DOHH2 (cell line): Measurements from ENCODE around the gene RUFY2.

Experiments
- H3F3A ChIP-seq: fragments of 200-600 bp; sonication (generic), shearing (Covaris generic); 2 replicates; pipeline ENCODE4 v1.6.0; 2016; ENCODE audit warnings: antibody characterized with exemption, mild to moderate bottlenecking; ENCODE audit not compliant: control insufficient read depth, insufficient read depth
- H3K27ac ChIP-seq: fragments of 200-600 bp; sonication (generic); 2 replicates; pipeline ENCODE4 v1.5.1; 2014; ENCODE audit warnings: low read depth, mild to moderate bottlenecking, low read length, moderate library complexity
- H3K27me3 ChIP-seq: fragments of 200-600 bp; sonication (generic); 2 replicates; pipeline ENCODE4 v1.6.1; 2014; ENCODE audit warnings: mild to moderate bottlenecking, low read length, mixed read lengths; ENCODE audit not compliant: control insufficient read depth
- H3K36me3 ChIP-seq: fragments of 200-600 bp; sonication (generic); 2 replicates; pipeline ENCODE4 v1.6.1; 2014; ENCODE audit warnings: mild to moderate bottlenecking, low read length, moderate library complexity, mixed read lengths; ENCODE audit not compliant: control insufficient read depth
- H3K4me1 ChIP-seq: fragments of 200-600 bp; sonication (generic); 2 replicates; pipeline ENCODE4 v1.6.1; 2014; ENCODE audit warnings: mild to moderate bottlenecking, low read length, mixed read lengths; ENCODE audit not compliant: control insufficient read depth
- H3K4me2 ChIP-seq: fragments of 200-600 bp; sonication (generic); 2 replicates; pipeline ENCODE4 v1.6.0; 2014; ENCODE audit warnings: mild to moderate bottlenecking, low read length, moderate library complexity
- H3K4me3 ChIP-seq: fragments of 200-600 bp; sonication (generic); 2 replicates; pipeline ENCODE4 v1.5.1; 2014; ENCODE audit warnings: mild to moderate bottlenecking, low read length, mixed read lengths
- H3K79me2 ChIP-seq: fragments of 200-600 bp; sonication (generic); 2 replicates; pipeline ENCODE4 v1.6.1; 2014; ENCODE audit warnings: mild to moderate bottlenecking, low read length, mixed read lengths; ENCODE audit not compliant: control insufficient read depth
- H3K9me2 ChIP-seq: fragments of 200-600 bp; sonication (generic); replicated peaks from 2 replicates; pipeline ENCODE4 v1.6.1; 2014; ENCODE audit warnings: mild to moderate bottlenecking, low read length, mixed read lengths; ENCODE audit not compliant: control insufficient read depth
- H3K9me3 ChIP-seq: fragments of 200-600 bp; sonication (generic); 2 replicates; pipeline ENCODE4 v1.6.1; 2014; ENCODE audit warnings: antibody characterized with exemption, low read length, mixed read lengths; ENCODE audit not compliant: control insufficient read depth, insufficient read depth
- H4K20me1 ChIP-seq: fragments of 200-600 bp; sonication (generic); 2 replicates; pipeline ENCODE4 v1.6.0; 2014; ENCODE audit warnings: low read depth, mild to moderate bottlenecking, antibody characterized with exemption, low read length, moderate library complexity; ENCODE audit not compliant: control insufficient read depth, insufficient read depth
- CTCF ChIP-seq: fragments of 200-600 bp; sonication (generic); IDR thresholded peaks from one replicate; pipeline ENCODE4 v1.5.1; 2014; ENCODE audit warnings: antibody characterized with exemption, mild to moderate bottlenecking, low read depth, low read length; ENCODE audit not compliant: poor library complexity, severe bottlenecking
- EZH2phosphoT487 ChIP-seq: fragments of 200-600 bp; sonication (generic); IDR thresholded peaks from 2 replicates; pipeline ENCODE4 v1.6.1; 2017; ENCODE audit warnings: borderline replicate concordance, mild to moderate bottlenecking, antibody characterized with exemption, low read length, moderate library complexity, mixed read lengths

The RUFY2 gene

DNA sequence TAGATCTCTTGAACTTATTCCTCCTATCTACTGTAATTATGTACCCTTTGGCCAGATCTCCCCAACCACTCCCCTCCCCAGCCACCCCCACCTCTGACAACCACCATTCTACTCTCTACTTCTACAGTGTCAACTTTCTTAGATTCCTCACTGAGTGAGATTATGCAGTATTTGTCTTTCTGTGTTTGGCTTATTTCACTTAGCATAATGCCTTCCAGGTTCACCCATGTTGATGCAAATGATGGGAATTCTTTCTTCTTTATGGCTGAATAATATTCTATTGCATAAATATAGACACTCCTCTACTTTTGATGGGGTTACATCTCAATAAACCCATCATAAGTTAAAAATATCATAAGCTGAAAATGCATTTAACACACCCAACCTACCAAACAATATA, 96.5 kb downstream of the RUFY2 start:
- Histone ChIP-seq H4K20me1 (no peaks in the 10 kb centered on the region), H3K36me3 (no peaks in the 10 kb centered on the region), H3K4me1 (peaks cover 10% of the 10 kb centered on the region), H3K9me2 (no peaks in the 10 kb centered on the region), H3K4me2 (no peak overlapping the region), H3F3A (no peaks in the 10 kb centered on the region), H3K9me3 (no peaks in the 10 kb centered on the region), H3K27ac (no peak overlapping the region), H3K27me3 (no peaks in the 10 kb centered on the region), H3K4me3 (no peak overlapping the region), H3K79me2 (no peaks in the 10 kb centered on the region)
- no peak for TF ChIP-seq EZH2phosphoT487
- no peak for TF ChIP-seq CTCF

DNA sequence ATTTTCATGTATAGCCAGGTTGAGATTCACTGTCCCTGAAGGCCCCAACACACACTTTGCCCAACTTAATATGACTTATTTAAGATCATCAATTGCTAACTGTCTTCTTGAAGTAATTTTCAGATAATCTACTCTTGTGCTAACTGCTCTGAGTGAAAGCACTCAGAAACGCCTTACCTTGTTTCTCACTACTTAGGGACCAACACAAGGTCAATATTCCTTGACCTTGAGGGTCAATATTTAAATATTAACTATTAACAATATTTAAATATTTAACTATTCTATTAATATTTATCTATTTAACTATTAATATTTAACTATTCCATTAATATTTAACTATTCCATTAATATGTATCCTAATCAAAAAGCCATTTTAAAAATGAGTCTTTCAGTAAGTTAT, 101.2 kb downstream of the RUFY2 start:
- H3K9me3 ChIP-seq = no peaks in the 10 kb centered on the region
- TF ChIP-seq EZH2phosphoT487 = no peak
- no peak for TF ChIP-seq CTCF
- H3K36me3 ChIP-seq = no peaks in the 10 kb centered on the region
- H3K4me3 ChIP-seq = no peak overlapping the region
- H3K9me2 ChIP-seq = no peaks in the 10 kb centered on the region
- H3K27ac ChIP-seq = no peak overlapping the region
- H3K27me3 ChIP-seq = no peaks in the 10 kb centered on the region
- H3K79me2 ChIP-seq = no peaks in the 10 kb centered on the region
- H3F3A ChIP-seq = peaks cover 6% of the 10 kb centered on the region
- H3K4me1 ChIP-seq = peaks cover 18% of the 10 kb centered on the region
- no peaks in the 10 kb centered on the region for H4K20me1 ChIP-seq
- H3K4me2 ChIP-seq = no peak overlapping the region

- Histone ChIP-seq H3K4me2 (no peak overlapping the region), H3K79me2 (no peaks in the 10 kb centered on the region), H3K4me3 (no peak overlapping the region), H3F3A (peaks cover 13% of the 10 kb centered on the region), H3K36me3 (no peaks in the 10 kb centered on the region), H3K9me3 (no peaks in the 10 kb centered on the region), H3K4me1 (peaks cover 34% of the 10 kb centered on the region), H3K27me3 (no peaks in the 10 kb centered on the region), H3K9me2 (no peaks in the 10 kb centered on the region), H3K27ac (no peak overlapping the region), H4K20me1 (no peaks in the 10 kb centered on the region)
- TF ChIP-seq EZH2phosphoT487 (no peak), CTCF (no peak)
These were observed 103.1 kb downstream of the RUFY2 start for GRCh38 chr10:68303849-68304412.
